HL-60 (cell line): ENCODE data around the gene NDUFA8.

Source experiments
- CTCF ChIP-seq: IDR thresholded peaks from one replicate; pipeline ENCODE4 v1.5.1; 2011; ENCODE audit warnings: low read length, control low read depth, inconsistent platforms; ENCODE audit not compliant: insufficient read depth
- GABPA ChIP-seq: IDR thresholded peaks from 2 replicates; pipeline ENCODE4 v1.6.1; 2012; ENCODE audit warnings: low read depth
- POLR2AphosphoS5 ChIP-seq: IDR thresholded peaks from 2 replicates; pipeline ENCODE4 v1.6.1; 2012; ENCODE audit warnings: low read depth
- REST ChIP-seq: IDR thresholded peaks from 2 replicates; pipeline ENCODE4 v1.6.1; 2012; ENCODE audit warnings: low read depth; ENCODE audit not compliant: insufficient replicate concordance

GRCh38 chr9:122207096-122207495 is 47.5 kb upstream of the NDUFA8 start:
- TF ChIP-seq CTCF (no peak), POLR2AphosphoS5 (no peak), REST (no peak), GABPA (no peak)
